ENCODE measurements around the gene PRKCQ.
A peak's percentile ranks its signal among the peaks of the same experiment; 100 is the strongest.

Gene PRKCQ

DNA sequence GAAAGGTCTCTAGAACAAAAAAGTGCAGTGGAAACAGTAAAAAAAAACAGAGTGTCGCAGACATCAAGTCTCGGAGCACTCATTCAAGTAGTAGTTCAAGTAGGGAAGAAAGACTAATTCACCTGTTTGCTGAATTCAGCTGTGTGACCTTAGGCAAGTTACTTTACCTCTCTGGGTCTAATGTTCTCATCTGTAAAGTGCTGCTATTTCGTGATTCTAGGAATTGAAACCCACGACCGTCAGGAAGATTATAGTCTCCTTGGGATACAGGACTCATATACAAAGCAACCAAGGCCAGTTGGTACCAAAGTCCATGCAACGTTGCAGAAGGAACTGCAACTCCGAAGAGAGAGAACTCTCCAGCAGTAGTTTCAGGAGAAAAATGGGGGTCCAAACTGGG is 26.1 kb downstream of the PRKCQ start:
- no peaks in the 10 kb centered on the region for H3K36me3 Mint-ChIP-seq (ENCODE audit: low read depth)
- H3K9me3 Mint-ChIP-seq, result peaks cover 6% of the 10 kb centered on the region
- H3K4me1 Mint-ChIP-seq, result no peaks in the 10 kb centered on the region
- H3K27me3 Mint-ChIP-seq (ENCODE audit: low read depth), result no peaks in the 10 kb centered on the region
- no peak overlapping the region for H3K4me3 Mint-ChIP-seq
- TF ChIP-seq, protein P1, sequence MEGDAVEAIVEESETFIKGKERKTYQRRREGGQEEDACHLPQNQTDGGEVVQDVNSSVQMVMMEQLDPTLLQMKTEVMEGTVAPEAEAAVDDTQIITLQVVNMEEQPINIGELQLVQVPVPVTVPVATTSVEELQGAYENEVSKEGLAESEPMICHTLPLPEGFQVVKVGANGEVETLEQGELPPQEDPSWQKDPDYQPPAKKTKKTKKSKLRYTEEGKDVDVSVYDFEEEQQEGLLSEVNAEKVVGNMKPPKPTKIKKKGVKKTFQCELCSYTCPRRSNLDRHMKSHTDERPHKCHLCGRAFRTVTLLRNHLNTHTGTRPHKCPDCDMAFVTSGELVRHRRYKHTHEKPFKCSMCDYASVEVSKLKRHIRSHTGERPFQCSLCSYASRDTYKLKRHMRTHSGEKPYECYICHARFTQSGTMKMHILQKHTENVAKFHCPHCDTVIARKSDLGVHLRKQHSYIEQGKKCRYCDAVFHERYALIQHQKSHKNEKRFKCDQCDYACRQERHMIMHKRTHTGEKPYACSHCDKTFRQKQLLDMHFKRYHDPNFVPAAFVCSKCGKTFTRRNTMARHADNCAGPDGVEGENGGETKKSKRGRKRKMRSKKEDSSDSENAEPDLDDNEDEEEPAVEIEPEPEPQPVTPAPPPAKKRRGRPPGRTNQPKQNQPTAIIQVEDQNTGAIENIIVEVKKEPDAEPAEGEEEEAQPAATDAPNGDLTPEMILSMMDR (IDR thresholded peaks at IDR 0.05; ENCODE audit: unreplicated experiment in 3 of 3), result no peak
- H3K27ac Mint-ChIP-seq, result no peak overlapping the region

DNA sequence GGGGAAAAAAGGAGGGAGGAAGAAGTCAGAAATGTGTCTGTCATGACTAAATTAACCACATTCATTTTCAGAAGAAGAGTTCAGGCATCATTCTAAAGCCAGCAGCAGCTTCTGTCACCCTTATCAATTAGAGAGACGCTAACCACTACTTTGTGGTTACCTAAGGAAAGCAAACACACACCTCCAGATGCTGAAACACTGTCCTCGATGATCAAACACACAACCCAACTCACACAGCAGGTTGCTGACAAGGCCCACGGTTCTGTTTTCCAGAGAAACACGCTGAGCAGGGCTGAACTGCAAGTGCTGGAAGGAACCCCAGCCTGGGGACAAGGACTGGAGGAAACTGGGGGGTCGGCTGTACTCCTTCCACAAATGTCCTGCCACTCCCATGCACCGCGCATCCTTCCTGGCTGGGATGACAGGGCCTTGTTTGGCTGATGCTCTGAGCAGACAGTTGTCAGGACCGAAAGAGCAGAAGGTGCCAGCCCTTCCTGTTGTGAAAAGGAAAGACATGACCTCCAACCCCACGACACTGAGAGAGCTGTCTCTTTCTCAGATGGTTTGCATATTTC is 36.6 kb downstream of the PRKCQ start:
- H3K4me1 Mint-ChIP-seq, result peaks cover 5% of the 10 kb centered on the region
- H3K27me3 Mint-ChIP-seq (ENCODE audit: low read depth), result peaks cover 7% of the 10 kb centered on the region
- H3K4me3 Mint-ChIP-seq, result no peak overlapping the region
- peak overlapping the region in 2 of 3 experiments; percentile 11 to 37 for H3K27ac Mint-ChIP-seq
- TF ChIP-seq, protein P1 (IDR thresholded peaks at IDR 0.05; ENCODE audit: unreplicated experiment in 3 of 3), result no peak
- no peaks in the 10 kb centered on the region for H3K36me3 Mint-ChIP-seq (ENCODE audit: low read depth)
- H3K9me3 Mint-ChIP-seq, result no peaks in the 10 kb centered on the region

- H3K36me3 Mint-ChIP-seq (ENCODE audit: low read depth), result no peaks in the 10 kb centered on the region
- peak overlapping the region in 2 of 3 experiments; percentile 11 to 37 for H3K27ac Mint-ChIP-seq
- TF ChIP-seq, protein P1 (IDR thresholded peaks at IDR 0.05; ENCODE audit: unreplicated experiment in 3 of 3), result no peak
- H3K4me1 Mint-ChIP-seq, result peaks cover 5% of the 10 kb centered on the region
- H3K4me3 Mint-ChIP-seq, result no peak overlapping the region
- H3K9me3 Mint-ChIP-seq, result no peaks in the 10 kb centered on the region
- peaks cover 7% of the 10 kb centered on the region for H3K27me3 Mint-ChIP-seq (ENCODE audit: low read depth)
Observed at GRCh38 chr10:6542999-6543430, 37.1 kb downstream of the PRKCQ start.

- Mint-ChIP-seq H3K4me3 (no peak overlapping the region), H3K36me3 (ENCODE audit: low read depth) (no peaks in the 10 kb centered on the region), H3K9me3 (no peaks in the 10 kb centered on the region), H3K27ac (no peak overlapping the region), H3K27me3 (ENCODE audit: low read depth) (peaks cover 11% of the 10 kb centered on the region), H3K4me1 (peaks cover 5% of the 10 kb centered on the region)
- TF ChIP-seq, protein P1 (IDR thresholded peaks at IDR 0.05; ENCODE audit: unreplicated experiment in 3 of 3), result no peak
Observed at GRCh38 chr10:6539833-6540232, 40.2 kb downstream of the PRKCQ start.

- H3K27ac Mint-ChIP-seq, result no peak overlapping the region
- no peak overlapping the region for H3K4me3 Mint-ChIP-seq
- H3K9me3 Mint-ChIP-seq, result no peaks in the 10 kb centered on the region
- no peaks in the 10 kb centered on the region for H3K4me1 Mint-ChIP-seq
- no peaks in the 10 kb centered on the region for H3K36me3 Mint-ChIP-seq (ENCODE audit: low read depth)
- peaks cover 14% of the 10 kb centered on the region for H3K27me3 Mint-ChIP-seq (ENCODE audit: low read depth)
- TF ChIP-seq, protein P1 (IDR thresholded peaks at IDR 0.05; ENCODE audit: unreplicated experiment in 3 of 3), result no peak
Observed at GRCh38 chr10:6537770-6538169, 42.3 kb downstream of the PRKCQ start.

DNA sequence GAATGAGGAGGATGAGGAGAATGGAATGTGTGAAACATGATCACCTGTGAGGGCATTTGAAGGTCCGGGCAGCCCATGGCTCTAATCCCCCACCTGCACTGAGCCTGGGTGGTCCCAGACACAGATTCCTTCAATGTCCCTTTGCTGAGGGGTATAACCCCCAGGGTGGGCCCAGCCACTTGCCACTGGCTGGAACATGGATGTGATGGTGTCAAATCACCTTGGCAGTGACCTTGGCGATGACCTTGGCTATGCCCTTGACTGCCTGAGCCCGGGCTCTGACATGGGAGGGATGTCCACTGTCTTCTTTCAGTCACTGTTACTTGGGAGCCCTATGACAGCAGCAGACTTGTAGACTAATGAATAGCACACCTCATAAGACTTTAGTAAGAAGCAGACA is 44.0 kb downstream of the PRKCQ start:
- no peaks in the 10 kb centered on the region for H3K36me3 Mint-ChIP-seq (ENCODE audit: low read depth)
- peaks cover 18% of the 10 kb centered on the region for H3K27me3 Mint-ChIP-seq (ENCODE audit: low read depth)
- no peaks in the 10 kb centered on the region for H3K4me1 Mint-ChIP-seq
- no peak overlapping the region for H3K27ac Mint-ChIP-seq
- TF ChIP-seq, protein P1 (IDR thresholded peaks at IDR 0.05; ENCODE audit: unreplicated experiment in 3 of 3), result no peak
- H3K4me3 Mint-ChIP-seq, result no peak overlapping the region
- H3K9me3 Mint-ChIP-seq, result no peaks in the 10 kb centered on the region
